Measurements from ENCODE around the gene SLC25A39. TPM values are rescaled to one million over a fixed set of nuclear protein-coding genes. Genes with fewer than 3 reads are reported as not detected.

The SLC25A39 gene
- total RNA-seq, 2 donors from 2014 or later: 63.2 to 74.6 TPM

- peaks cover 7 to 10% of the 10 kb centered on the region in 2 donors for H3K4me1 ChIP-seq (ENCODE audit: control insufficient read depth in 1 of 2, low read depth in 2 of 2)
- H3K27ac ChIP-seq: no peak within 1 kb of the TSS
- DNase-seq (ENCODE audit: low spot score): no peak
- TF ChIP-seq CTCF (IDR thresholded peaks at IDR 0.05): peak; percentile 48
- no peaks in the 10 kb centered on the region for H3K9me3 ChIP-seq
- H3K27me3 ChIP-seq (replicated peaks; ENCODE audit: insufficient read depth): peaks cover 5% of the 10 kb centered on the region
- no peaks in the 10 kb centered on the region for H3K36me3 ChIP-seq
- peak; percentile 42 for ATAC-seq (ENCODE audit: insufficient number of reproducible peaks, low FRiP score, low read depth)
- H3K4me3 ChIP-seq: peak within 1 kb of the TSS; percentile 90
Measured at GRCh38 chr17:44363613-44364159, 39.1 kb upstream of the SLC25A39 start, which contains the start of gene FAM171A2. FAM171A2 (minus strand) TSS chr17:44363853; CDS start chr17:44363714, 139 bp downstream.

- H3K36me3 ChIP-seq: no peaks in the 10 kb centered on the region
- H3K4me3 ChIP-seq: peak overlapping the region; percentile 90
- no peak for ATAC-seq (ENCODE audit: insufficient number of reproducible peaks, low FRiP score, low read depth)
- no peak overlapping the region for H3K27ac ChIP-seq
- H3K27me3 ChIP-seq (replicated peaks; ENCODE audit: insufficient read depth): peaks cover 5% of the 10 kb centered on the region
- no peaks in the 10 kb centered on the region for H3K9me3 ChIP-seq
- no peak for TF ChIP-seq CTCF (IDR thresholded peaks at IDR 0.05)
- no peak for DNase-seq (ENCODE audit: low spot score)
- peaks cover 7 to 10% of the 10 kb centered on the region in 2 donors for H3K4me1 ChIP-seq (ENCODE audit: control insufficient read depth in 1 of 2, low read depth in 2 of 2)
Measured at GRCh38 chr17:44362949-44363612, 38.5 kb upstream of the SLC25A39 start.

GRCh38 chr17:44362459-44362948 is 37.9 kb upstream of the SLC25A39 start:
- Histone ChIP-seq H3K9me3 (no peaks in the 10 kb centered on the region), H3K36me3 (no peaks in the 10 kb centered on the region), H3K4me3 (peak overlapping the region; percentile 90), H3K27ac (no peak overlapping the region), H3K4me1 (ENCODE audit: control insufficient read depth in 1 of 2, low read depth in 2 of 2) (peaks cover 7 to 10% of the 10 kb centered on the region in 2 donors), H3K27me3 (replicated peaks; ENCODE audit: insufficient read depth) (peaks cover 5% of the 10 kb centered on the region)
- ATAC-seq (ENCODE audit: insufficient number of reproducible peaks, low FRiP score, low read depth): no peak
- no peak for TF ChIP-seq CTCF (IDR thresholded peaks at IDR 0.05)
- DNase-seq (ENCODE audit: low spot score): no peak

GRCh38 chr17:44361292-44362260 is 37.0 kb upstream of the SLC25A39 start:
- no peak overlapping the region for H3K27ac ChIP-seq
- no peak for ATAC-seq (ENCODE audit: insufficient number of reproducible peaks, low FRiP score, low read depth)
- TF ChIP-seq CTCF (IDR thresholded peaks at IDR 0.05): no peak

More at GRCh38 chr17:44361292-44362260, 37.0 kb upstream of the SLC25A39 start:
- Histone ChIP-seq H3K27me3 (replicated peaks; ENCODE audit: insufficient read depth) (peaks cover 5% of the 10 kb centered on the region), H3K9me3 (no peaks in the 10 kb centered on the region), H3K4me1 (ENCODE audit: control insufficient read depth in 1 of 2, low read depth in 2 of 2) (peaks cover 7 to 10% of the 10 kb centered on the region in 2 donors), H3K36me3 (no peaks in the 10 kb centered on the region), H3K4me3 (no peak overlapping the region)
- DNase-seq (ENCODE audit: low spot score): no peak
